GM19025 (cell line): Measurements from ENCODE around the gene CRTAP.
"Not testable (repeated sequence)": the region's sequence is repeated elsewhere in the genome, so short reads cannot be mapped to it uniquely, and the experiment has no call there.

Experiments used
- ATAC-seq: cut with Tn5 transposase; IDR thresholded peaks from one replicate; pipeline ENCODE4 v1.9.1; 2021; ENCODE audit warnings: mild to moderate bottlenecking, low read depth, moderate library complexity; ENCODE audit not compliant: unreplicated experiment

Gene CRTAP

DNA sequence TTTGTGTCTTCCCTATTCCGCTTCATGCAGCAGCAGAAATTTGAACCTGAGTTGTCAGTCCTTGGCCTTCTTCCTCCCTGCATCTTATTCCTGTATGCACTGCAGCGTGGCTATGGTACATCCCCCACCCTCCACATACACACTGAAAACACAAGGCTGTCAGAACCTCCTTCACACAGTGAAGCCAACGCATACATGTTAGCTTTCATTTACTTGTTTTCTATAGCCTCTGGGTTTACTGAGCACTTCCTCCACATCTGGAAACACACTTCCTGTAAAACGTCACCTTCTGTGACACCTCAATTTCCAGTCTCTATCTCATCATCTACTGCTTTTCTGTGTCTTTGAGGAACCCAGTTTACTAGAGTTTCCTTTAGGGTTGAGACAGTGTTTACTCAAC is 57.8 kb downstream of the CRTAP start:
- no peak for ATAC-seq

DNA sequence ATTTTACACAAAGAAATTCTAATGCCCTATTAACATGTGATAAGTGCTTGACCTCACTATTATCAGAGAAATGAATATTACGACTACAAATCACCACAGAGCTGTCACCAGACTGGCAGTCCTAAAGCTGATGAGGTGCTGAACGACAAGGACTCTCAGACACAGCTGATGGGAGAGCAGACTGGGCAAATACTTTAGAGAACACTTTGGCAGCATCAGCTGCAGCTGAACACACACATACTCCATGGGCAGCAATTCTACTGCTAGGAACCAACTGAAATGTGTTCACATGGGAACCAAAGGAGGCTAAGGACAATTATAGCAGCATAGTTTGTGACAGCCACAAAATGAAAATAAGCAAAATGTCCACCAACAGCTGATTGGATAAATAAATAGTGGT is 59.3 kb downstream of the CRTAP start:
- ATAC-seq = no peak

DNA sequence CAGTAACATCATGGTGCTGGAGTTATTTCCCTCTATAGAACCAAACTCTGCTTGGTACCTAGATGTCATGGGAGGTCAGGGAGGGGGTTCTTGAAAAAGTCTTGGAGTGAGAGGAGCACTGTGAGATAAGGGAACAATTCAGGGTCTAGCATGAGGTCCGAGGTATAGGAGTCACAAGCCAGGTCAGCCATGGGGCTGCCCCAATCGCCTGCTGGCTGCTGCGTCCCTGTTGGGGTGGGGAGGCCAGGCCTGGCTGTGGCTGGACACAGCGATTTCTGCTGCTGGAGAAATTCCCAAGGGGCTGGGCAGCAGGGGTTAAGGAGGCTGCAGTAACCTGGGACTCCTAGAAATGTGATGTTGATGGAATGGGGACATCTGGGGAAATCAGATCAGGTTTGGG is 59.9 kb downstream of the CRTAP start:
- no peak for ATAC-seq

DNA sequence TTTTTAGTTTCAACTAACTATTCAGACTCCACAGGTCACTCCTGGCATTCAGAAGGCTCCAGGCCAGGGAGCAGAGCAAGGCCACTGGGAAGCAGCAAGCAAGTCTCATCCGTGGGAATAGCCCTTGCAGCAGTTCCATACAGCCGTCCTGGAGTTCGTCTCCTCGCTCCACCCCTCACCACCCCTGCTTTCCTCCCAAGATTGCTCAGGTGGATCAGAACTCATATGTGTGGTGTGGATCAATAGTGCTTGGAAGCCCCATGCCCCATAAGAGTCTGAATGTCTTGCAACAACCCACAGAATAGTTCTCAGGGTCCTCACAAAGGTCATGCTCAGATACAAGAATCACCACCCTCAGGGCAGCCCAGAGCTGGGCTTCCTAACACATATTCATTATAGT is 60.3 kb downstream of the CRTAP start:
- no peak for ATAC-seq

DNA sequence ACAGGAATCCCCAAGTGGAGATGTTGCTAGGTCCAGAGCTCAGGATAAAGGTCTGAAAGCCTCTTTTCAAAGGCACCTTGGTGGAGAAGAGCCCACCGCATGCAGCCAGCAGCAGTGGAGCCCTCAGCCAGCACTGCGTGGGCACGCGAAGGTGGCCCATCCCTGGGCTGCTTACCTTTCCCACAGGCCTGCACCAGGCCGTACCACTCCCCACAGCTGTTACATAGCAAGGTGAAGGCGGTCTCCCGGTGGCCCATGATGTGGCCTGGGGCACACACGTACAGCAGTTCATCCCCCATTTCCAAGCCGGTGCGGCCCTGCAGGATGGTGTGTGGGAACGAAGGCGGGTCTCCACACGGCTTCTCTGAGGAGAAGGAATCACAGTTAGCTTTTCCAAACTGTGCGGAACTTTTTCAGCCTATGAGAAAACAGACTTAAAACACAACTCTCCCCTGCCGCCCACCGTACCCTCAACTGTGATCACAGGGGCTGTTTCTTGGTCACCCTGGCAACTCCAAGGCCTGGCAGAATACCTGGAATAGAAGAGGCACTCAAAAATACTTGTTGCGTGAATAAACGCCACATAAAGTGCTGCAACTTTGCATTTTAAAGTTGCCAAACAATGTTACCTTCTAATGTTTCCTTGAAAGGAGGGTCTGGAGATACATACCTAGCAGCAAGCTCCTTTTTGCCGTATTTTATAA is 61.0 kb downstream of the CRTAP start:
- no peak for ATAC-seq

DNA sequence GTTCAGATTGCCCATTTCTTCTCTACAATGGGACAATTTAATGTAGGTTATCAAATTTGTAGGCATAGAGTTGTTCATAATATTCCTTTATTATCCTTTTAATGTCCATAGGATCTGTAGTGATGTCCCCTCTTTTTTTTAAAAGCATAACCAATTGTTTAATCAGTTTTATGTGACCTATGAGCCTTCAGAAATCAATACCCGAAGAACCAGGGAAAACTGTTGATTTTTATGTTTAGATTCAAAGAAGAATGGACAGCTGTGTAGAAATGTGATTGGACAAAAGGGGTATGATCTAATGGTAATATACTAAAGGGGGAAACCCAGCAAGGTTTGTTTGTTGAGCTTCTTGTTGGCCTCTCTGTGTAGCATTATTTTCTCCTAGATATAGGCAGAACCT is 65.3 kb downstream of the CRTAP start:
- no peak for ATAC-seq

DNA sequence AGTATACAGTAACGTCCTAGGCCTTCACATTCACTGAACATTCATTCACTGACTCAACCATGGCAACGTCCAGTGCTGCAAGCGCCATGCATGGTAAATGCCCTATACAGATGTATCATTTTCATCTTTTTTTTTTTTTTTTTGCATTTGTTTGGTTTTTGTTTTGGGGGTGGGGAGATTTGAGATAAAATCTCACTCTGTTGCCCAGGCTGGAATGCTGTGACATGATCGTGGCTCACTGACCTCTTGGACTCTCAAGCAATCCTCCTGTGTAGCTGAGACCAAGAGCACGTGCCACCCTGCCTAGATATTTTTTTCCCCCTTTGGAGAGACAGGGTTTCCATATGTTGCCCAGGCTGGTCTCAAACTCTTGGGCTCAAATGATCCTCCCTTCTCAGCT is 67.4 kb downstream of the CRTAP start:
- ATAC-seq = no peak

DNA sequence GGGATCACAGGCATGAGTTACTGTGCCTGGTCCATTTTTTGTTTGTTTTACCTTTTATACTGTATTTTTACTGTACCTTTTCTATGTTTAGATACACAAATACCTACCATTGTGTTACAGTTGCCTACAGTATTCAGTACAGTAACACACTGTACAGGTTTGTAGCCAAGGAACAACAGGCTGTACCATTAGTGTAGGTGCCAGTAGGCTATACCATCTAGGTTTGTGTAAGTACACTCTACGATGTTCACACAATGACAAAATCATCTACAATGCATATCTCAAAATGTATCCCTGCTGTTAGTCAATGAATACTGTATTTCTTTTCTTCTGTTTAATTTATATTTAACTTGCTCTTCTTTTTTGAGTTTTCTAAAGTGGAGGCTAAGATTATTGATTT is 67.8 kb downstream of the CRTAP start:
- not testable (repeated sequence) for ATAC-seq

DNA sequence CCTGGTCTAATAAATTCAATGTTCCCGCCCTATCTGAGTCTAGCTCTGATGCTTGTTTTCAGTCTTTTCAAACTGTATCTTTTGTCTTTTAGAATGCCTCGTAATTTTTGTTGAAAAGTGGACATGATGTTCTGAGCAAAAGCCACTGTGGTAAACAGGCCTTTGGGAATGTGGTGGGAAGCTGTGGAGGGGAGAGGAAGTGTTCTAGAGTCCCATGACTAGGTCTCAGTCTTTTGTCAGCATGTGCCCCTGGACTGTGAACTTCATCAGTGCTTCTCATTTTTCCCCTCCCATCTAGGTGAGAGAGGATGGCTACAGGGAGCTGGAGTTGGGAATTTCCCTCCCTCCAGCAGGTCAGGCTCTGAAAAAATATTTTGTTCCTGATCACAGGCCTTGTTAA is 71.0 kb downstream of the CRTAP start:
- ATAC-seq = no peak

DNA sequence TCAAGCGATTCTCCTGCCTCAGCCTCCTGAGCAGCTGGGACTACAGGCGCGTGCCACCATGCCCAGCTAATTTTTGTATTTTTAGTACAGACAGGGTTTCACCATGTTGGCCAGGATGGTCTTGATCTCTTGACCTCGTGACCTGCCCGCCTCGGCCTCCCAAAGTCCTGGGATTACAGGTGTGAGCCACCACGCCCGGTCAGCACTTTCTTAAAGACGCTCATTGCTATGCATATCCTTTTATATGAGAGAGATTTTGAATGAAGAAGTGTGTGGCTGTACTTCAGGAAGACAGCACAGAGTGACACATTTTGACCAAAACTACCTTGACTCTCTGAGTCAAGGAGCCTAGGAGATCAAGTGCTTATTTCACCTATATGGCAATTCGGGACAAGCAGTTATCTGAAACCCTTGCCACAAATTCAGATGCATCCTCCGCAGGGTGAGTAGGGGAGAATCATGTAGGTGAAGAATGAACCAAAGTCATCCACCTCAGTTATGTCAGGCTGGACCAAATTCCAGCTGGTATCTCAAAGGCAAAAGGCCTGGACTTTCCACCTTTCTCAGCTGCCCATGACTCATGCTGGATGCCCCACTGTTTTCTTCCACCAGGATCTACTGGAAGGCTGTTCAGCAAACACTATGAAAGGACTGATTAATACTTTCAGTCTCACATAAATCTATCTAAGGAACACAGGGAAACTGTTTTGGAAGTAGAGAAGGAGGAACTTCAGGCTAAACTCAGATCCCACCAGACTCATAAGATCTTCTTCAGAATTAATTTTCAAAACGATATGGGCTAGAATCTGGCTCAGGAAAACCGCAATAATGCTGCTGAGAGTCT is 72.9 kb downstream of the CRTAP start:
- no peak for ATAC-seq

DNA sequence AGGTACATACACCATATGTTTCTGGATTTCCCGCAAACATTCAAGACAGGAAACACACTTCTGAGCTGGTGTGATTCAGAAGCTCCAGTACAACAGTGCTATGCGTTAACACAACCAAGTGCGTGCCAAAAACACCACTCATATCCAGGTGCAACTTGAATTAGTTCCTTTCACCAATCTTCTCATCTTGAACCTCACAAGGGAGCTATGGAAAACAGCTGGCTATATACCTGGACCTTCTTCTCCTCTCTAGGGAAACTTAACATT is 73.5 kb downstream of the CRTAP start:
- no peak for ATAC-seq

DNA sequence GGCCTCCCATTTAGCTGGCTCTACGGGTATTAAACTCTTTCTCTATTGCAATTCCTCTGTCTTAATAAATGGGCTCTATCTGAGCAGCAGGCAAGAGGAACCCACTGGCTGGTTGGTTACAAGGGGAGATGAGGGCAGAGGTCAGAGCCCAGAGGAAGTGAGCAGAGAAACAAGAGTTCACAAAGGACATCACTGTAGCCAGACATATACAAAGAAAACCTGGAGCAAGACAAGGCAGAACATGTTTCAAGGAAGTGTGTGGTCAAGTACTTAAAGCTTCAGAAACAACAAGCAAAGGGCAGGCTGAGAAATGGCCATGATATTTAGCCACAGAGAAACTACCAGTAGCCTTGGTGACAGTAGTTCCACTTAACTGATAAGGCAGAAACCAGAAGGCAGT is 80.5 kb downstream of the CRTAP start:
- no peak for ATAC-seq

DNA sequence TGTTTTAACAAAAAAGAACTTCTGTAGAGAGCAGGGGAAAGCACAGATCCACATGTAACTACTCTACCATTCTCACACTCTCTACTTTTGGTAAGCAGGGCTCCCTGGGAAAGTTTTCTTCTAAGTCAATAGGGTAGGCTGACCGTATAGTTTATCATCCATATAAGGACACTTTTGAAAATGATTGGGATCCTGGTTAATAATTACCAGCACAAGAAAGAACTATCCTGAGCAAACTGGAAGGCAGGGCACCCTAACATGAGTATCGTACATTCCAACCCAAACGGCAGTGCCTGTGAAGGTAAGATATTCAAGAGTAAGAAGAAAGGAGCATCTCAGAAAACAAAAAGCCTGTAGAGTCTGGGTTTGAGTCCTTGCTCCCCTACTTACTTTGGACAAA is 82.7 kb downstream of the CRTAP start:
- ATAC-seq = no peak
